ENCODE data around the gene CNST. TPM values are rescaled to one million over a fixed set of nuclear protein-coding genes. Genes with fewer than 3 reads are reported as not detected.
A peak's percentile ranks its signal among the peaks of the same experiment; 100 is the strongest.

Gene CNST
- total and polyA plus RNA-seq, 9 of the 15 experiments (the other 6 are each of a cell fraction or from before 2014, with no cell fraction given): 17.0 to 55.3 (median 30.8) TPM

- no peak for TF ChIP-seq ZNF785 (CRISPR knock-in tag; IDR thresholded peaks at IDR 0.05)
- 0 out of 4 replicates have a peak, but pooled peaks of 1 of the 2 experiments have one; percentile 1 for TF ChIP-seq MLLT1 (IDR thresholded peaks at IDR 0.05)
- TF ChIP-seq TEAD4 (IDR thresholded peaks at IDR 0.05; ENCODE audit: low read length): no peak
- no peak for TF ChIP-seq TEAD4 (CRISPR knock-in tag; IDR thresholded peaks at IDR 0.05; ENCODE audit: borderline replicate concordance)
- no peak for TF ChIP-seq HDAC8 (tag; IDR thresholded peaks at IDR 0.05)
- no peak for TF ChIP-seq MYNN (IDR thresholded peaks at IDR 0.05)
- no peak for TF ChIP-seq MYNN (CRISPR knock-in tag; IDR thresholded peaks at IDR 0.05)
- TF ChIP-seq HEY1 (CRISPR knock-in tag; IDR thresholded peaks at IDR 0.05; ENCODE audit: borderline replicate concordance): no peak
- TF ChIP-seq SMARCC2 (IDR thresholded peaks at IDR 0.05; ENCODE audit: low read depth): peak; percentile 17; the same call in 1 of the 2 replicates
- no peak for TF ChIP-seq POLR2G (IDR thresholded peaks at IDR 0.05; ENCODE audit: low read depth, low read length)
- no peak for TF ChIP-seq XRCC3 (IDR thresholded peaks at IDR 0.05)
- no peak for TF ChIP-seq MIER1 (IDR thresholded peaks at IDR 0.05; ENCODE audit: low read depth)
- TF ChIP-seq E2F6 (IDR thresholded peaks at IDR 0.05; ENCODE audit: borderline replicate concordance in 1 of 2, extremely low read depth in 1 of 2, insufficient read depth in 1 of 2, insufficient read length in 1 of 2, low read depth in 1 of 2, low read length in 1 of 2, poor library complexity in 1 of 2, severe bottlenecking in 1 of 2): no peak
- no peak for TF ChIP-seq BRD4 (IDR thresholded peaks at IDR 0.05)
- TF ChIP-seq, protein P1, sequence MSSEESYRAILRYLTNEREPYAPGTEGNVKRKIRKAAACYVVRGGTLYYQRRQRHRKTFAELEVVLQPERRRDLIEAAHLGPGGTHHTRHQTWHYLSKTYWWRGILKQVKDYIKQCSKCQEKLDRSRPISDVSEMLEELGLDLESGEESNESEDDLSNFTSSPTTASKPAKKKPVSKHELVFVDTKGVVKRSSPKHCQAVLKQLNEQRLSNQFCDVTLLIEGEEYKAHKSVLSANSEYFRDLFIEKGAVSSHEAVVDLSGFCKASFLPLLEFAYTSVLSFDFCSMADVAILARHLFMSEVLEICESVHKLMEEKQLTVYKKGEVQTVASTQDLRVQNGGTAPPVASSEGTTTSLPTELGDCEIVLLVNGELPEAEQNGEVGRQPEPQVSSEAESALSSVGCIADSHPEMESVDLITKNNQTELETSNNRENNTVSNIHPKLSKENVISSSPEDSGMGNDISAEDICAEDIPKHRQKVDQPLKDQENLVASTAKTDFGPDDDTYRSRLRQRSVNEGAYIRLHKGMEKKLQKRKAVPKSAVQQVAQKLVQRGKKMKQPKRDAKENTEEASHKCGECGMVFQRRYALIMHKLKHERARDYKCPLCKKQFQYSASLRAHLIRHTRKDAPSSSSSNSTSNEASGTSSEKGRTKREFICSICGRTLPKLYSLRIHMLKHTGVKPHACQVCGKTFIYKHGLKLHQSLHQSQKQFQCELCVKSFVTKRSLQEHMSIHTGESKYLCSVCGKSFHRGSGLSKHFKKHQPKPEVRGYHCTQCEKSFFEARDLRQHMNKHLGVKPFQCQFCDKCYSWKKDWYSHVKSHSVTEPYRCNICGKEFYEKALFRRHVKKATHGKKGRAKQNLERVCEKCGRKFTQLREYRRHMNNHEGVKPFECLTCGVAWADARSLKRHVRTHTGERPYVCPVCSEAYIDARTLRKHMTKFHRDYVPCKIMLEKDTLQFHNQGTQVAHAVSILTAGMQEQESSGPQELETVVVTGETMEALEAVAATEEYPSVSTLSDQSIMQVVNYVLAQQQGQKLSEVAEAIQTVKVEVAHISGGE (CRISPR knock-in tag; IDR thresholded peaks at IDR 0.05): no peak
- peak; percentile 34; the same call in 1 of the 2 replicates for TF ChIP-seq ZNF592 (IDR thresholded peaks at IDR 0.05)
- TF ChIP-seq SNRNP70 (optimal IDR thresholded peaks at IDR 0.05; ENCODE audit: low read depth, low read length): no peak
Observed at GRCh38 chr1:246576709-246577032, 10.4 kb downstream of the CNST start (continued).

Measured in K562 (cell line).